Fibroblast of mammary gland (primary cell): ENCODE data around the gene NOTCH2.

ENCODE experiments used
- DNase-seq: peaks from one replicate; pipeline ENCODE4 v3.0.0-alpha.2; 2010; ENCODE audit warnings: low read depth
- H3K4me3 ChIP-seq: 2 replicates; pipeline ENCODE4 v1.5.1; 2011; ENCODE audit warnings: low read depth, mild to moderate bottlenecking, low read length, moderate library complexity; ENCODE audit not compliant: control insufficient read depth
- TF ChIP-seq, protein P1 (sequence below): conservative IDR thresholded peaks from 2 replicates; pipeline ENCODE4 v1.5.1; 2011; ENCODE audit warnings: low read depth, low read length, inconsistent platforms; ENCODE audit not compliant: control insufficient read depth, insufficient read depth

NOTCH2 gene

DNA sequence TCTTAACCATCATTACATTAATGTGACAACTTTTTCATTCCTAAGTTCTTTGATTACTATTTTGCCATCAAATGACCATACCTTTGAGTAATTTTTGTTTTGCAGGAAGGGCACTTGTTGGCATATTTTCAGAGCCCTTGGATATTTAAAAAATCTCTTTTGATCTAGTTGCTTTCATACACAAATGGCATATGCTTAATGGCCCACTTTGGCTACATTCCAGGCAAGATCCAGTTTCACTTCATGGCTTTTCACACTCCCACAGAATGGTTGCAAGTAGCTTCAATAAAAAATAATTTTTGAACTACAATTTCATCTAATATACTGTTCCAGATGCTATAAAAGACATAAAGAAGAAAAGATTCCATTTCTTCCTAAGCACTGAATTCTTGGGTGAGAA lies 191.3 kb downstream of the NOTCH2 start:
- H3K4me3 ChIP-seq, result no peak overlapping the region
- no peak for DNase-seq
- TF ChIP-seq, protein P1, sequence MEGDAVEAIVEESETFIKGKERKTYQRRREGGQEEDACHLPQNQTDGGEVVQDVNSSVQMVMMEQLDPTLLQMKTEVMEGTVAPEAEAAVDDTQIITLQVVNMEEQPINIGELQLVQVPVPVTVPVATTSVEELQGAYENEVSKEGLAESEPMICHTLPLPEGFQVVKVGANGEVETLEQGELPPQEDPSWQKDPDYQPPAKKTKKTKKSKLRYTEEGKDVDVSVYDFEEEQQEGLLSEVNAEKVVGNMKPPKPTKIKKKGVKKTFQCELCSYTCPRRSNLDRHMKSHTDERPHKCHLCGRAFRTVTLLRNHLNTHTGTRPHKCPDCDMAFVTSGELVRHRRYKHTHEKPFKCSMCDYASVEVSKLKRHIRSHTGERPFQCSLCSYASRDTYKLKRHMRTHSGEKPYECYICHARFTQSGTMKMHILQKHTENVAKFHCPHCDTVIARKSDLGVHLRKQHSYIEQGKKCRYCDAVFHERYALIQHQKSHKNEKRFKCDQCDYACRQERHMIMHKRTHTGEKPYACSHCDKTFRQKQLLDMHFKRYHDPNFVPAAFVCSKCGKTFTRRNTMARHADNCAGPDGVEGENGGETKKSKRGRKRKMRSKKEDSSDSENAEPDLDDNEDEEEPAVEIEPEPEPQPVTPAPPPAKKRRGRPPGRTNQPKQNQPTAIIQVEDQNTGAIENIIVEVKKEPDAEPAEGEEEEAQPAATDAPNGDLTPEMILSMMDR, result no peak

DNA sequence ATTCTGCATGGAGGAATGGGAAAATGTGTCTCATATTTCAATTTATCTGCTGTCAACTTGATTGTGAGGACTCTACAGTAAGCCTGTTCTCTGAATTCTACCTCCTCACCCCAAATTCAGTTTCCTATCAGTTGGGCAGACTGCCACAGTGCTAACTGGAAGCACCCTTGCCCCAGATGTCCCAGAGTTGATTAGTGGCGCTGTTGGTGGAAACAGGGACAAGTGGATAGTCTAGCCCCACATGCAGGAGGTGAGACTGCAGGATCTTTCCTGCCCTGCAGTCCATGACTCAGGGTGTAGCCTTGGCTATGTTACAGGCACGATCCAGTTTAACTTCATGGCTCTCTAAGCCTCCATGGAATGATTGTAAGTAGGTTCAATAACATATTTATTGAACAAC lies 195.3 kb downstream of the NOTCH2 start:
- no peak overlapping the region for H3K4me3 ChIP-seq
- TF ChIP-seq, protein P1, result no peak
- DNase-seq, result no peak

DNA sequence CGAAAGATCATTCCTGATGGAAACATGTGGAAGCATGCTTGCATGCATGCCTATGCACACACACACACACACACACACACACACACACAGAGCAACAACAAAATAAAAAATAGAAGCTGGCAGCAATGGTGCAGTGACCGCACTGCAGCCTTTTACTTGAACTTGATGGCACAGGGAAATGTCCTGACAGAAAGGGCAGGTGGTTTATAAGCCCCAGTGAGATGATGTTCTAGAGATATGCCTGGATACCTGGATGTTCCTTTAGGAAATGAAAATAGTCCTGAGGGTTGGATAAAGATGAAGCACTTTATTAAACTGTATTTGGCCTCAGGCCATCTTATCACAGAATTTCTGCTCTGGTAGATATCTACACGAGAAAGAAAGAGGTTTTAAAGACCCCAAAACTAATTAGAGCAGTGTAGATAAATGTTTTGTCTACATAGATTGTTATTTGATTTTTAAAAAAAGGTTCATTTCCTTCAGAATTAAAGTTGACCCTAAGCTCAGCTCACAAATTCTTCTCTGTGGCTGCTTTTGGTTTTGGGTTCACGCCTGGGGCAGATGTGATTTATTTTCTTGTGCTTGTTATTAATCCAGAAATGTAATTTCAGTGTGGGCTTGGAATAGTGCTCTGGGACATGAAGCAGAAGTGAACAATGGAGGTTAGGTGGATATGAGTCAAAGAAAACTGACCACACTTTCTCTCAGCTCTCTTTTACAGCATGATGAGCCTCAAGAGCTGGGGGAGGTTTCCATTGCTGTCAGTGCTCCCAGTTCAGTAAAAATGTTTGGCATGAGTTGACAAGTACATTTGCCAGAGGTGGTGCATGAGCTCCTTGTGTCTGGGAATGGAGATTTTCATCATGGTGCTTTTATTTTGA lies 196.1 kb downstream of the NOTCH2 start:
- TF ChIP-seq, protein P1, result no peak
- peak; percentile 94 for DNase-seq
- no peak overlapping the region for H3K4me3 ChIP-seq

DNA sequence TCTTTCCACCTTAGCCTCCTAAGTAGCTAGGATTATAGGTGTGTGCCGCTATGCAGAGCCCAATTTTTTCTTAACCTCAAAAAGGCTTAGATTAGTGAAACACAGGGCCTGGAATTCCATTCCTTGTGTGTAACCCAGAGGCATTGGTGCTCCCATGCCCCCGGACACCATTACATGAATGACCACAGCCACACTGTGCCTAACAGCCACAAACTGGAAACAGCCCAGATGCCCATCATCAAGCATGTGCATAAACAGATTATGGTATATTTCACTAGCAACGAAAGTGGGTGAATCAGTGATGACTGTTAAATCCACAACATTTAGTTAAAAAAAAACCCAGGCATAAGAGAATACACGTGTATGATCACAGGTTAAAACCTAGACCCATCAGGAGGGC lies 197.6 kb downstream of the NOTCH2 start:
- TF ChIP-seq, protein P1, result no peak
- H3K4me3 ChIP-seq, result no peak overlapping the region
- DNase-seq, result peak; percentile 76

DNA sequence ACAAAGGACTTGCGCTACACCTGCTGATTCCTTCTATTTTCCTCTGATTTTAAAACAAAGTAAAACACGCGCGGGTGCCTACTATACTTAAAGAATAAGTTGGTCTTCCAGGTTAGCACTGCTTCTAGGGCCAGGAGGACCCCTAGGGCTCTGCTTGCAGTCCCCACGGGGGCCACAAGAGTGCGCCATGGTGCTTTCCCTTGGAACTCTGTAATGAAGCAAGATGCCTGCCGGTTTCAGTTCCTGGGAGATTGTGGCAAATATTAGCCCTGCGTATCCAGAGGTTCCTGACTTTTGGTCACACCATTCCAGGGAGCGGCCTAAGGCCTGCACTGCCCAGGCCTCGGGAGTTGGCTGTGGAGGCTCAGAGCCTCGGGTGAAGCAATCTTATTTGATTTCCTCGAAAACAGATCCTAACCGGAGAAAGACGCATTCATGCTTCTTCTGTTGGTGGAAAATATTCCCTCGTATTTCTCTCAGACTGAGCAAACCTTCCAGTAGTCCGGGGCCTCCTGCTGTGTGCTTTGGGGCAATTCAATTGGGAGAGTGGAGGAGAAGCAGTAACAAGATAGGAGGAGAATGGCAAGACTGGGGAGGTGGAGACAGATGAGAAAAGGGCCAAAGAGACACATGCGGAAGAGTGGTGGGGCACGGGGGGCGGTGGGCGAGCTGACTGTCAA lies 198.4 kb downstream of the NOTCH2 start:
- TF ChIP-seq, protein P1, result peak; percentile 99
- H3K4me3 ChIP-seq, result no peak overlapping the region
- peak; percentile 81 for DNase-seq

DNA sequence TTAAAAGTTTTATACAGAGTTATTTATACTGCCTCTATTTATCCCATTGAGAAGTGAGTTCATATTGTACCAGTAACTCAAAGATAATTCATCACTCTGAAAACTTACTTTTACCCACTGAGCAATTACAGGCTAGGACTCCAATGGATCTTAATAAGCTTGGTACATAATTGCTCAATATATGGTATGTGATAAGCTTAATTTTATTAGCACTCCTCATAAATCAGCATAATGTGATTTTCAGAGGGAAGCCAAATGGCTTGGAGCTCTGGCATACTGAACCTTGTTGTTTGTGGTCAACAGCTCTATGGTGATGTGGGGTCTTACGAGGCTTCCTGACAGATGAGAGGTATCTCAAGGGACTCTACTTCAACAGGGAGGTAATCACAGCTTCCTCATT lies 199.5 kb downstream of the NOTCH2 start:
- H3K4me3 ChIP-seq, result no peak overlapping the region

More for the DNA sequence above, 199.5 kb downstream of the NOTCH2 start:
- no peak for DNase-seq
- TF ChIP-seq, protein P1, result no peak
